Left forelimb (tissue), 1 donor: ENCODE data around the gene HK3.
A peak's percentile ranks its signal among the peaks of the same experiment; 100 is the strongest.

ENCODE experiments used
- DNase-seq: peaks from one replicate; pipeline ENCODE4 v3.0.0-alpha.2; 2018; ENCODE audit warnings: low spot score

HK3 gene

DNA sequence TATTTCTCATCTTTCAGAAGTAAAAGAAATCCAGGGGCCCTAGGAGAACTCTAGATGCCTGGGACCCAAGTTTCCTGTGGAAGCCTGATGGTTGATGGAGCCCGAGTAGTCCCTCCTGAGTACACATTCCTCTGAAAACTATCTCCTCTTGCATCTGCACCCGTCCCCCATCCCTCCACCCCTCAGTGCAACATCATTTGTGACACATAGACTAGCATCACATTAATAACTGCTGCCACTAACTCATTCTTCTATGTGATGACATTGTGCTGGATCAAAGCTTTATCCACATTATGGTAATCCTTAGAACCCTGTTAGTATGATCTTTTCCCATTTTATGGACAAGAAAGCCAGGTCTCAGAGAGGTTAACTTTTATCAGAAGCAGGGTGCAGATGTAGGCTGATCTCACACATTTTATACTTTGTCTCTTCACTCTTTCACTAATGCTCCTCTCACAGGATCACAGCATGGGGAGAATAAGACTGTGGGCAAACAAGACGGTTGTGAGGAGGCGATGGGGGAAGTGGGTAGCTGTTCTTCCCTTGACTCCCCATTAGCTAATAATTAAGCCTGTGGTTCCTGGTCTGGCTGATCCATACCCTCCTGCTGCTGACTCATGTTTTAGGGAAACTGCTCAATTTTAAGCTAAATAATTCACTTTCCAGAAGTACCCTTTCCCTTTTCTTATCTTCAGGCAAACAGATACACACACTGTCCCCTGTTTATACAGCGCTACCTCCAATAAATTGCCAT lies 3.9 kb upstream of the HK3 start:
- DNase-seq: no peak

DNA sequence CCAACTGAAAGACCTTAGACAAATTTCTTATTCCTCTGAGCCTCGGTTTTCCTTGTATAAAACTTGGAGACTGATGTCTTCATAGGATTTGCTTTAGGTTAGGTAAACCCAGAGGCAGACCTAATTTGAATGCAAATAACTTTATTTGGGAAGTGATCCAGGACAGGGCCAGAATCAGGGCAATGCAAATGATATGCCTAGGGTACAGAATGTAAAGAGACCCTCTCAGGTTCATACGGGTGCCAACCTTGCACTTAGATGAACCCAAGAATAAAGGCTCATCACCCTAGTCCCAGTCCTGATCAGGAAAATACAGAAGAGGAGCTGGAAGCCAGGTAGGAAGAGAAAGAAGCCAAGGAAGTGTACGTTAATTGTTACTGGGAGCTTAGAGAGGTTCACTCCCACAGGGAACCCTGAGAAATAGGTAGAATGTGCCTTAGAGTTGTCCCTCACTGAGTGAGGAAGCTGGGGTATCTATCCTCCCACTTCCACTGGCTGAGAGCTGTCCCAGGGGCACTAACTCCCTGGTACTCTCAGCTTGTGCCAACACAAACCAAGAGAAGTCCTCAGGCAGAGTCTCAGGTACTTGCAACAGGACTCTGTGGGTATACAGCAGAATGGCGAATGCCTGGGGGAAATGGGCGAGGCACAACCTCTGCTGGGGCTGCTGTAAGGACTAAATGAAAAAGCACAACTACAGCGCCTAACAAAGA lies 3.1 kb upstream of the HK3 start:
- DNase-seq: no peak

DNA sequence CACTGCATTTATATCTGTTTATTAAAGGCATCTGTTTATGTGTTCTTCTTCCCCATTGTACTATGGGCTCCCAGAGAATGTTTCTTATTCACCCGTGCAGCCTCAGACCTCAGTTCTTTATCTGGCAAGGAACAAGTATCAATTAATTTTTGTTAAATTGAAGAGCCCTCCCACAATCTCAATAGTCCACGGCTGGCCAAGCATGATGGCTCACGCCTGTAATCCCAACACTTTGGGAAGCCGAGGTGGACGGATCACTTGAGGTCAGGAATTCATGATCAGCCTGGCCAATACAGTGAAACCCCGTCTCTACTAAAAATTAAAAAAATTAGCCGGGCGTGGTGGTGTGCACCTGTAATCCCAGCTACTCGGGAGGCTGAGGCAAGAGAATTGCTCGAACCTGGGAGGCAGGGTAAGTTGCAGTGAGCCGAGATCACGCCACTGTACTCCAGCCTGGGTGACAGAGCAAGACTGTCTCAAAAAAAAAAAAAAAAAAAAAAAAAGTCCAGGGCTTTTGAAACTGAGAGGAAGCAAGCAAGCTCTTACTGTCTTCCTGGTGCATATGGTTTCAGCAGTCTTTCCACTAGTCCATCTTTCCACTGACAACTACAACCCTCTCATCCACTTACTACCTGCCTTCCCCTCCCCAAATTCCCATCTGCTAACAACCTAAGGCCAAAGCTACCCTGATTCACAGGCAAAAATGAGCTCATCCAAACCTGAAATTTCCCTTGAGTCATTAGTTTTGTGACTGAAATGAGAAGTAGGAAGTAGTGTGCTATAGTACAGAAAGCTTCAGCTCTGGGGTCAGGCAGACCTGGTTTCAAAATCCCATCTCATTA lies 2.3 kb upstream of the HK3 start:
- DNase-seq: no peak

DNA sequence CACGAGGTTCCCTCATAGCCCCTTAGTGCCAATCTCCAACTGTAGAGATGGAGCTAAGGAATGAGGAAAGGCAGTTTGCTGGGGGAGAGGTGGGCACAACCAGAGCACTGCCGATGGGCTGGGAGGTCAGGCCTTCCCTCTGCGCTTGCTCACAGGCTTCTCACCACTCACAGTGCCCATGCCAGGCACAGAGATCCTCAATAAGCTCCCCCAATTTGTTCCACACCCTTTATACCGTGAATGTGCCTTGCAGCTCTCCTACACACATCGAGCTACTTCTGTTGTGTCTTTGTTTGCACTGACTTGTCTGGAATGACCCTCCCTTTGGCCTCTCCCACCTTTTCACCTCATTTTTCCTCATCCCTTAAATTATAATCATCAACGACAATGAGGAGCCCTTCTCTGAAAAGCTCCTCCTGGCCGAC lies 1.6 kb upstream of the HK3 start:
- no peak for DNase-seq

DNA sequence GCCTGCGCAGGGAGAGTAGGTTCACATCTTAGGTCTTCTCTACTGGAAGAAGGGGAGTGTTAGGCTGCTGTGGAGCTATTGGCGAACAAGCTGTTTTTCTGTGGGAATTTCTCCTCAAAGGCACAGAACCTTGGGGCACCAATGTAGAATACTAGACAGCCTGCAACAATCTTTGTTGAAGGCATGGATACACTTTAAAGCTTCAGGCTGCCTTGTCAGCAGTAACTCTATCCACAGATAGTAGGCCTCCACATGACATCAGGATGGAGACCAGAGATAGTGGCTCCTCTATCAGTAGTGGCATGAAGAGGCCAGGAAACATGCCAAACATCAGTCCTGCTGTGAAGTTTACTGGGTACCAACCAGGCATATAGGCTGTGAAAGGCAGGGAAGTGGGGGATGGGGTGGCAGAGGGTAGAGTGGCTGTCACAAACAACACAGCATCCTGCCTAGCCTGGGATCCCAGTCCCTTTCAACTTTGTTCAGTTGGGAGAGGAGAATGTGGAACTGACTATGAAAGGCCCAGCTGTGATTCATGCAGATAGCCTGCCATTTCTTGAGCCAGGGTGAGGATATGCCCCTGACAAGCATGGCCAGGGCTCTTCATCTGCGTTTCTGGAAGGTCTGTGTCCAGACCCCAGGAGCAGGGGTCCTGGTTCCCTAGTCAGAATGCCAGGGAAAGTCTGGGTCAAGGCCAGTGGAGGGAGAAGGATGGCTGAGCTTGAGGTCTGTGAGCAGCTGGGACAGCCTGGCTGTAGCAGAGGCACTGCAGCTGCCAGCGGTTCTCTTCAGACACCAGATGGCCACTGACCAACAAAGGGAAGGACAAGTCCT lies 1.0 kb upstream of the HK3 start:
- no peak for DNase-seq

DNA sequence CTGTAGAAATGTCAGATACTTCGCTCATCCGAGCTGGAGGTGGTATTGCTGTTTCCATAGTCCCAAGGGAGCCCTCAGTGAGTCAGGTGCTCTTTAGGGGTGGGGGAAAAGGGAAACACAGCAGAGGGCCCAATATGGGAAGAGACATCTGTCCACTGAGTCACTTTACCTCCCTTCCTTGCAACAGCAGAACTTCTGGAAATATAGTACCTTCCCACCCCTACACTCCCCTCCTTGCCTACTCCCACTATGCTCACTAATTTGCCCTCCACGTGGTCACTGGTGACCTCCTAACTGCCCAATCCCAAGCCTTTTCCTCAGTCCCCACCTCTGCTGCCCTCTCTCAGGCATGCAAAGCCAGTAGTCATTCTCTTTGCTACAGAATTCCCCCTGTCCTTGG lies 1.9 kb downstream of the HK3 start:
- DNase-seq: no peak

DNA sequence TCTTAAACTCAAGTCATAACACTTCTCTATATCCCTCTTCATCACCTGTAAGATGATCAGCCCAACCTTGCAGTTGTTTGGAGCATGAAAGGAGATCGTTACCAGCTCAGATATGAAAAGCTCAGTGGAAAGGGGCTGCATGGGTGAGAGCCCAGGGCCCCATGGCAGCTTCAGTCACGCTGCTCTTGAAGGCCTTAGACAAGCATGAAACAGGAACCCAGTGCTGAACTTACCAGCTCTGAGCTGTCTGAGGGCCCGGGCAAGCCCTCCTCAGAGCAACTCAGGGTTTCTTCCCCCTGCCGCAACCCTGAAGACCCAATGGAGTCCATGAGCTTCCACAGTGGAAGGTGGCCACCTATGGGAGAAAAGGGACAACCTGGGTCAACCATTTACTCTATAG lies 3.3 kb downstream of the HK3 start:
- no peak for DNase-seq

DNA sequence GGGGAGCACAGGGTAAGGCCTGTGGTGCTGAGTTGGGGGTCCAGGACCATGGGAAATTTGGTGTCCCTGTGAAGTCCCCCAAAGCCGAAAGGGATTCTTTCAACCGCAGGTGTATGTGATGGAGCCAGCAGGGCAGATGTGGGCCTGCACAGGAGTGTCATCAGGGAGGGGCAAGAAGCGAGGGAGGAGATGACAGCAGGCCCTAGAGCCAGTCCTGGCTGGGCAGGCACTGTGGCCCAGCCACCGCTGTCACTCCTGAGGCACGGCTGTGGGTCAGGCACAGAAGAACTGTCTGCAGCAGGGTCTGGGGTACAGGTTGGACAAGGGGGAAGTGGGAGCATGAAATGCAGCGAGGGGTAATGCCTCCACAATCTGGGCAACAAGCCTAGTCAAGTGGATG lies 4.8 kb downstream of the HK3 start:
- DNase-seq: no peak

DNA sequence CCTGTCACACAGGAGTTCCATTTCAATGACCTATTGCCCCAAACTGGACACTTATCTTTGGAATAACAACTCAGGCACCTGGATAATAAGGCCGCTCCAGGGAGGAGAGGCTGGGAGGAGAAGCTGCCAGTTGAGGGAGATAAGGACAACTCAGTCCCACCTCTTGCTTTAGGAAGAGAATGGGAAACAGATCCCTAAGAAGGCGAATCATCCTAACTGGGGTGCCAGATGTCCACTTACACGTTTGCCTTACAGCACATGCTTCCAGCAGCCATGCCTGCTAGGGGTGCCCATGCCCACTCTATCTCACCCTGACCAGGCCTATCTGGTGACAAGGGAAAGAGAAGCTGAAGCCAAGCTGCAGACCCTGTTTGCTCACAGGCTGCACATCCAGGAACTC lies 6.5 kb downstream of the HK3 start:
- DNase-seq: no peak

DNA sequence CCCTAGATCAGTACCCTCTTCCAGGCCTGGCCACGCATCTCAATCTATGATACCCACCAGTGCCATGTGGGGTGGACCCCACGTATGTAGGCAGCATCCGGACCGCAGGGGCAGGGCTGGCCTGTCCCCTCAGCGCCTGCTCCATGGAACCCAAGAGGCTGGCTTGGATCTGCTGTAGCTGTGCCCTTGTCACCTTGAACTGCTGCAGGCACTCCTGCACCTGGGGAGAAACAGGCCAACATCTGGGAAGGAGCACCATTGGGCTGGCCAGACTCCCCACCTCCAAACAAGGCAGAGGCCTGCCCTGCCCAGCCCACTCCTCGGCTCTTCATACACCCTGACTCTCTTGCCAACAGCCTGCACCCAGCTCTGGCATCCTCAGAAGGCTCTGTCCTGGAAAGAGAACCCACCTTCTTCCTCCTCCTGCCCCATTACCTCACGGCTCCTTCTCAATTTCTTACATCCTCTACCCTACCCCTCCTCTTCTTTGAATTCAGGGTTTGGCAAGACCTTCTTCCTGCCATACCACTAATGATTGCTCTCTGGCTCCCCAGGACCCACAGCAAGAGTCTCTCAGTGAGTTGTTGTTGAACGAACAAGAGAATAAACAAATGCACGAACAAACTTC lies 7.7 kb downstream of the HK3 start:
- DNase-seq: no peak

DNA sequence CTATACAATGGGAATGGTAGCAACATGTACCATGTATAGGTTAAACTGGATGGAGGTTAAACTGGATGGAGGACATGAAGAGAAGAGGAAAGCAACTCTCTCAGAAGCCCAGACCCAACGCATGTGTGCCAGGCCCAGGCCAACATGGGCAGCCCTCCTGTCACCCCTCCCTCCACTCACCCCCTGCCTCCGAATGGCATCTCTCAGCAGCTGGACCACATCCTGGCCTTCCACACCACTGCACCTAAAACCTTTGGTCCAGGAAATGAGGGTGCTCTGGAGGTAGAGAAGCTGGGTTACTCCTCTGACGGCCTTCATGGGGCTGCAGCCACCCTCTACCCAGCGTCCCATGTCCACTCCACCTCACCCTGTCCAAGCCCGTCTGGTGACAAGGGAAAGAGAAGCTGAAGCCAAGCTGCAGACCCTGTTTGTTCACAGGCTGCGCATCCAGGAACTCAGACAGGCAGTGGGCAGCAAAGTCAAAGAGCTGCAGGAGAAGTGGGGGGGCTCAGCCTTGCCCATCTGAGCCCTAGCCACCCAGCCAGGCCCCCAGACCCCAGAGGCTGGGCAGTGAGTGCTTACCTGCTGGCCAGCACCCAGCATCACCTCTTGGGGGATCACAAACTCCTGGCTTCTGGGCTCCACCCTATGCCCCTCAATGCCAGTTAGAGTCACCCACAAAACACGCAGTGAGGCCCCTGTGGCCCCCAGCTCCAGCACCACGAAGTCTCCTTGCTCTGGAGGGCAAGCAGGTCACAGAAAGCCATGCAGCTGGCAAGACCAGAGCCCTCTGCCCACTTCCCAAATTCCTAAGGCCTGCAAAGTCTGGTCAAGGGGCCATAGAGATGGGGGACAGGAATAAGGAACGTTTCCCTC lies 8.5 kb downstream of the HK3 start:
- no peak for DNase-seq

DNA sequence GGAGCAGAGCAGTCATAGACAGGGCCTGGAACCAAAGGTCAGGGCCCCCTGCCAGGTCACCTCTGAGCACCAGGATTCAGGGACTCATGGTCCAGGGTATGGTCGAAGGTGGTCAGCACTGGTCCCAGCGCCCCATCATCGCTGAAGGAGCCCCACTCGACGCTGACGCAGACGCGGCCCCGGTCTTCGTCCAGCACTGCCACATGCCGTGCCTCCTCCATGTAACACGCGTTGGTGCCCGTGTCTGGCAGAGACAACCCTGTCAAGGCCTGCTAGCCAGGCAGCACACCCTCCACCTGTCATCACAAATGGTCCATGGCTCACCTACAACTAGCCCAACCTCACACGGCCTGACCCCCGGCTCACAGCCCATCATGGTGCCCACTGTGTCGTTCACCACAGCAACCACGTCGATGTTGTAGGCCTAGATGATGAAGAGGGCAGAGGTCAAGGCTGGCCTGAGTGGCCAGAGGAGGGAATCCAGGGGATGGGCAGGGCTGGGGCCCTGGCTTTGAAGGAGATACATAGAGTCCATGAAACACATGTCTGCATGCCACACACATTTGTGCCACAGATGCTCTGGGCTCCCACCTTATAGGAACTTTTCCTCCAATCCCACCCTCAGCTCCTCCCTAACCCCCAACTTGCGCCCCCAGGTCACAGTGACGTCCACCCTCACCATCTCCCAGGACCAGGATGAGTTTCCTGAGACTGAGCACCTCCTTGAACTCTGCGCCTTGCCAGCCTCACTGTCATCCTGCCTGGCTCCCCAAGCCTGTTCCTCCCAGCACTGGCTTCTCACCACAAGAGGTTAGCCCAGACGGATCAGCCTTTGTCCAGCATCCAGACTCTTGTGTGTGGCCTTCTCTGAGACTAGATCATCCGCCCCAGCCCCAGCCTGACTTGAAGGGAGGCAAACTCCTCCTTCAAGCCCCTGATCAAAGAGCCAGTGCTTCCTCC lies 9.5 kb downstream of the HK3 start:
- DNase-seq: peak; percentile 60

DNA sequence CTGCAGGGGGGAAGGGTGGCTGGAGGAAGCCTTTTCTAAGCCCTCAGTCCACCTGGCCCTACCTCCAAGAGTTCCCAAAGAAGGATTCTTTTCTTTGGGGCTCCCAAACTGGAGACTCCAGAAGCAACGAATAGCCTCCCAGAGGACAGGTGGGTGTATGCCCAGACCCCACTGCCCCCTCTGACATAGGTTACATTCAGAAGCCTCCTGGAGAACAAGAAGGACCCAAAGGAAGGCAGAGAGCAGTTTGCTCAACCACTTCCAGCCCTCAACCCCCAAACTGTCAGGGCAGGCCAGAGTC lies 10.3 kb downstream of the HK3 start:
- DNase-seq: no peak

DNA sequence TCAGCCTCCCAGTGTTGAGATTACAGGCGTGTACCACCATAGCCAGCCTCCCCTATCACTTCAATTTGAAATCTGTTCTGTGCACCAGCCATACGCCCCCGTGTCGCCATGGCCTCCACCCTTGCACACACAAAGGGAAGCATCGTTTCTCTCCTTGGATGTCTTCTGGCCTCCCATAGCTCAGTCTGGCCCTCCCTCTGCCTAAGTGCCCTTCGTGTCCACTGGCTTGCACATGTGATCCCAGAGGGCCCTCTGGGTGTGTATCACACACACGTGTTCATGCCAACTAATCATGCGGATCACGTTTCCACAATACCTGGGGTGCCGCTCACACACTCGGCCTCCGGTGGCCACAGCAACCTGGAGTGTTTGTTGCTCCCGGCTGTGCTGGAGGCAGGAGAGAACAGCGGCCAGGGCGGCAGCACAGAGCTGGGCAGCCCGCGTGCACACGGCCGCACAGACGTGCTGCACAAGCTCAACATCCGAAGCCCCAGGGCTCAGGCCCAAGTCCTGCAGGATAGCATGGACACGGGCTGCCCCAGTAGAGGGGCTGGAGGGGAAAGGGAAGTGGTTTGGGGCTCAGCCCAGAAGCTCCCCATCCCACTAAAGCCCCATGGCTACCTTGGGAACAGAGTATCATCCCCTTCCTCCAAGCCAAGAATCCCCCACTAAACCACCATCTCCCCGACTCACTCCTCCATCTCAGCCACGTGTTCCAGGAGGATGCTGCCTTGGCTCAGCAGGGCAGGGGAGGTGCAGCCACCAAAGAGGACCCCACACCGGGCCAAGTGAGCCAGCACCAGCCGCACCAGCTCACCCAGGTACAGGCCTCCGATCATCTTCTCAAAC lies 10.9 kb downstream of the HK3 start:
- DNase-seq: peak; percentile 54

DNA sequence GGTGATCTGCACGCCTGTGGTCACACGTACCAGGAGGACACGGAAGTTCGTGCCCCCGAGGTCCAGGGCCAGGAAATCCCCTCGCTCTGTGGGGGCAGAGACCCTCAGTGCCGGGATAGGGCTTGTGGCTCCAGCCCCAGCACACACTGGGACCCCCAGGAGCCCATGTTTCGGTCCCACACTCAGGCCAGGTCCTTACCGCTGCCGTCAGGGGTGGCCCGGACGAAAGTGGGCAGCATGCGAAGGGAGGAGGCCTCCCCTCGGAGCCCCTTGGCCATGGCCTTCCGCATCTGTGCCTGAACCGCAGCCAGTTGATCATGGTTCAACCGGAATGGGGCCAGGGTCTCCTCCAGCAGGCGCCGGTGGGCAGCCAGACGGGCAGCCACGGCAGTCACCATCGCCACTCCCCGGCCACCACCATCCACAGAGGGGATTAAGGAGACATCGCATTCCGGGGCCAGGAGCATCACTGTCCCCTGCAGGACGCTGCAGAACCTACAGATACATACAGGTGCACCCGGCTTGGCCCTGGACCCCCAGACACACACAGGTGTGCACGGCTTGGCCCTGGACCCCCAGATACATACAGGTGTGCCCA lies 11.8 kb downstream of the HK3 start:
- DNase-seq: peak; percentile 49

DNA sequence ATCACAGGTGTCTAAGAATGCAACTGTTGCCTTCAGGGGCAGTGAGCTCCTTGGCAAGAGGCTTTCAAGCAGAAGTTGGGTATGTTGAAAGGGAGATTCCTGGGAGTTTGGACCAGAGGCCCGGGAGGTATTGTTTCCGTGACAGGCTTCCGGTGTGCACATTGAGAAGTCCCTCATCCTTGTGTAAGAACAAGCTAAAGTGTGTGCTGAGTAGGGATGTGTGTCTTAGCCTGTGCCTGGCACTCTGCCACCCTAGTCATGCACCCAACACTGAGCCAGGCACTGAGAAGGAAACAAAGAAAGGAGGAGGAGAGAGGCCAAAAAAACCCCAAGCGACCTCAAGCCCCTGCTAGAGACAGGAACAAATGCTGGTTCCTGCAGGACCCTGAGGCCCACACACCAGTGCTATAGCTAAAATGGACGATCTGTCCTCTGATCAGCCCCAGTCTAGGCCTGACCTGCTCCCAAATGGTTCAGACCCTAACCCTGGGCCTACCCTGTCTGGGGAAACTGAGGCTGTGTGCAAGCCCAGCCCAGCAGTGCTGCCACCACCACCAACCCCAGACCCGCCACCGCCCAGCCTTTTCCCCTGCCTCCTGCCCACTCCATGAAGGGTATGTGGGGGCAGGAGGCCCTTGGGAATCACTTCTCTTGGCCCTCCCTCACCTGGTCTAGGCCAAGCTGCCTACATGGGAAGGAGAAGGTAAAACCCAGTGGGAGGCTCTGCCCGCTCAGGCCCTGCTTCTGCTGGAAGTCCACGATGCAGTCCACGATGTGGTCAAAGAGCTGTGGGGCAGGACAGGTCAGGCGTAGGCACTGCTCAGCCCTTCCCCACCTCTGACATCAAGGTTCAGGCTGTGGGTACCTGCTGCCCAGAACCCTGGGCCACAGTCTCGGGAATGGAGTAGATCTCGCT lies 12.6 kb downstream of the HK3 start:
- DNase-seq: no peak

DNA sequence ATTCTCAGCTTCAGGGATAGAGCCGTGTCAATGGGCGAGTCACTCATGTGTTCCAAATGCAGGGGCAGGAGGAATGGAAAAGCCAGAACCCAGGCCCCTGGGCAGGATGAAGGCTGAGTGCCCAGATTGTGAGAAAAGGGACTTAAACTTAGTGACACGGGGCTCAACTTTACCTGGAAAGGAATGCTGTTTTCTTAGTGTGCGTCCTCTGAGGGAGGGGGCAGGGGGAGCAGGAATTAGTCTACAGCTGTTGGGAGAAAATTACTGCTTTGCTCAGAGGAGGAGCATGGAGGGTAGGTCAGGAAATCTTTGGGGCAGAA lies 14.6 kb downstream of the HK3 start:
- DNase-seq: no peak
